ENCODE data around the gene MRPL17.

Gene MRPL17

GRCh38 chr11:6636480-6636879 is 46.7 kb downstream of the MRPL17 start:
- no peak overlapping the region for H3K4me3 ChIP-seq (ENCODE audit: low read depth, low read length)
- no peak for DNase-seq (ENCODE audit: low read depth)

- no peak overlapping the region for H3K4me3 ChIP-seq (ENCODE audit: low read depth, low read length)
Measured at GRCh38 chr11:6635082-6635932, 47.8 kb downstream of the MRPL17 start.

GRCh38 chr11:6634534-6634933 is 48.6 kb downstream of the MRPL17 start:
- no peak for DNase-seq (ENCODE audit: low read depth)
- no peak overlapping the region for H3K4me3 ChIP-seq (ENCODE audit: low read depth, low read length)

More at GRCh38 chr11:6635082-6635932, 47.8 kb downstream of the MRPL17 start:
- DNase-seq (ENCODE audit: low read depth), result no peak

DNA sequence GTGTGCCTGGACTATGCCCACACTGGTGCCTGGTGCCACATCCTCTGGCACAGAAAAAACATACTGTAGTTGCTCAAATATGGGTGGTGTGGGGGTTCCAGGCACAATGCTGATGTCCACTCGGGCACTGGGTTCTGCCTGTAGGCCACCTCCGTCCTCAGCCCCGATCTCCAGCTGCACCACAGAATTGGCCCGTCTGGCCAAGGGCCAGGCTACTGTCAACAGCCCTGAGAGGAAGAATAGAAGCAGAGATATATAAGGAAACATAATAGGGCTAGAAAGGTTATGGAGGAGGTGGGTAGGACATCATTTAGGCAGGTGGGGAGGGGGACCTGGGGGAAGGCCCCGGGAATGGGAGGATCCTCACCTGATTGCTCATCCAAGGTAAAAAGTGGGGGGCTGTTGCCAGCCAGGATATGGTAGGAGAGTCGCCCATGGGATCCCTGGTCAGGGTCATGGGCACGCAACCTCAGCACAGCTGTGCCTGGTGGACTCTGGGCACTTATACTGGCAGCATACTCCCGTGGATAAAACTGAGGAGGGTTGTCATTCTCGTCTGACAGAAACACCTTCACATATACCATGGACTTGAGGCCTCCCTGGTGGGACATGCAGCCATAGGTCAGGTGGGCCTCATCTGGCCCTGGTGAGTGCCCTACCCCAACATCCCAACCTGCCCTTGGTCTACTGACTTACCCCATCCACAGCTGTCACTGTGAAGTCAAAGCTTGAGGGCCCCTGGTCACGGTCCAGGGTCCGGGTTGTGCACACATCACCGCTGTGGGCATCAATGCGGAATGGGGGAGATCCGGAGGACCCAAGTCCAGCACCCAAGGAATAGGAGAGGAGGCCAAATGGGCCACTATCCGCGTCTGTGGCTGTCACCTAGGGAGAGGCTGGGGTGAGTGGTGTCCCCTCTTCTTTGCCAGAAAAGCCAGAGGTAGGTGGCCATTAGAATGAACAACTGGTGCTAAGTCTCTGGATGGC is 49.4 kb downstream of the MRPL17 start:
- no peak for DNase-seq (ENCODE audit: low read depth)
- H3K4me3 ChIP-seq (ENCODE audit: low read depth, low read length), result no peak overlapping the region

GRCh38 chr11:6632116-6633073 is 50.7 kb downstream of the MRPL17 start:
- H3K4me3 ChIP-seq (ENCODE audit: low read depth, low read length), result no peak overlapping the region
- DNase-seq (ENCODE audit: low read depth), result no peak

DNA sequence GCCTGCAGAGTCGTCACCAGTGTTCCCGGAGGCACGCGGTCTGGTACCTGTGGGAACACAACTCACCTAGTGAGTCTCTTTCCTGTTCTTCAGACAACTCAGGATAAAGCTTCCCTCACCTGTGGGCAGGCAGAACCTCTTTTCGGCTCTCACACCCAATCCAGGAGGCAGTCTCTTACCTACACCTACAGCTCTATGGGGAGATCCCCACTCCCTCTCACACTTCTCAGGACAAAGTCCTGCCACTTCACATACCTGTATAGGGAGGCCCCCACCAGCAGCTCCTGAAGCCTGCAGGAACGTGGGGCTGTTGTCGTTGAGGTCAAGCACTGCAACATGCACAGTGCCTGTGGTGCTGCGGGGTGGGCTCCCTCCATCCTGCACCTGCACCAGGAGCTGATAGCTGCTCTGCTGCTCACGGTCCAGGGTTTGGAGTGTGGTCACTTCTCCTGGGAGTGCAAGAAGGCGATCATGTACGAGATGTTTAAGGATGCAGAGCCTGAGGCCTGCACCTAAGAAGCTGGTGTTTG is 51.7 kb downstream of the MRPL17 start:
- no peak for DNase-seq (ENCODE audit: low read depth)
- H3K4me3 ChIP-seq (ENCODE audit: low read depth, low read length), result no peak overlapping the region

GRCh38 chr11:6630632-6631291 is 52.4 kb downstream of the MRPL17 start:
- DNase-seq (ENCODE audit: low read depth), result no peak
- H3K4me3 ChIP-seq (ENCODE audit: low read depth, low read length), result no peak overlapping the region
